Measurements from ENCODE around the gene MEDAG.

The MEDAG gene

DNA sequence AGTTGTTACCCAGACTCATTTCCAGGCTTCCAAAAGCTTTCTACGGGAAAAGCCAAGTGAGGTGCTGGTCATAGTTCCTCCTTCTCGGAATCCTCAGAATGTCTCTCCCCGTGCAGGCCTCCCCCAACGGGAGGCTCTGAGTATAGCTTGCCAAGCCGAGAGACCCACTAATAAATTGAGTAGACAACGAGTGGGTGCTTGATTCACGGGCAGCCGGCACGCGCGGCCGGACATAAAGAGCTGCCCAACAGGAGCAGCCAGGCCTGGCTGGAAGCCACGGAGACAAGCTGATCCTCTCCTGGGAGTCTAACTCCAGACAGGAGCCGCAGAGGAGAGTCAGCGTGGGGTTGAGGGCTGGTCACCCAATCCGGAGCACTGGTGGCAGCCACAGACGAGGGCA, 43.4 kb upstream of the MEDAG start:
- in situ Hi-C loops (cut with HindIII; ENCODE audit: low sequenced_read_pairs) = no loop called here
- peak; percentile 63 for DNase-seq (ENCODE audit: low read depth, low spot score)
- TF ChIP-seq, protein P1, sequence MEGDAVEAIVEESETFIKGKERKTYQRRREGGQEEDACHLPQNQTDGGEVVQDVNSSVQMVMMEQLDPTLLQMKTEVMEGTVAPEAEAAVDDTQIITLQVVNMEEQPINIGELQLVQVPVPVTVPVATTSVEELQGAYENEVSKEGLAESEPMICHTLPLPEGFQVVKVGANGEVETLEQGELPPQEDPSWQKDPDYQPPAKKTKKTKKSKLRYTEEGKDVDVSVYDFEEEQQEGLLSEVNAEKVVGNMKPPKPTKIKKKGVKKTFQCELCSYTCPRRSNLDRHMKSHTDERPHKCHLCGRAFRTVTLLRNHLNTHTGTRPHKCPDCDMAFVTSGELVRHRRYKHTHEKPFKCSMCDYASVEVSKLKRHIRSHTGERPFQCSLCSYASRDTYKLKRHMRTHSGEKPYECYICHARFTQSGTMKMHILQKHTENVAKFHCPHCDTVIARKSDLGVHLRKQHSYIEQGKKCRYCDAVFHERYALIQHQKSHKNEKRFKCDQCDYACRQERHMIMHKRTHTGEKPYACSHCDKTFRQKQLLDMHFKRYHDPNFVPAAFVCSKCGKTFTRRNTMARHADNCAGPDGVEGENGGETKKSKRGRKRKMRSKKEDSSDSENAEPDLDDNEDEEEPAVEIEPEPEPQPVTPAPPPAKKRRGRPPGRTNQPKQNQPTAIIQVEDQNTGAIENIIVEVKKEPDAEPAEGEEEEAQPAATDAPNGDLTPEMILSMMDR (IDR thresholded peaks at IDR 0.05; ENCODE audit: low read depth, low read length) = no peak
- no peak overlapping the region for H3K4me3 ChIP-seq (ENCODE audit: low read depth, low read length)

DNA sequence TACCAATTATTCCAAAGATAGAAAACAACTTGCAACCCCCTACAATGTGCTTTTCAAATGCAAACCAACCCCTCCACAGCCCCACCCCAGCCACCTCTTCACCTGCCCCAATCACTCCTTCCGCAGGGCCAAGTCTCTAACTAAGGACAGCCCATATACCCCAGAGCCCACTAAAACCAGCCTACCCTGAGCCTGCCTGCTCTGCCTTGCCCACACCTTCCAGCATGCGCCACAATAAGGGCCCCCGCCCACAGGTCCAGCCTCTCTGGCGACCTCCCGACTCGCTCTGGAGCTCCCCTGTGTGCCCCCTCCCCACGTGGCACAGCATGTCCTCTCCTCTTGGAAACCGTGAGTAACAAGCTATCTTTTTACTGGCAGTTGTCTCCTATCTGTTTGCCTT, 42.8 kb upstream of the MEDAG start:
- TF ChIP-seq, protein P1 (IDR thresholded peaks at IDR 0.05; ENCODE audit: low read depth, low read length) = no peak
- DNase-seq (ENCODE audit: low read depth, low spot score) = no peak
- in situ Hi-C loops (cut with HindIII; ENCODE audit: low sequenced_read_pairs) = no loop called here
- H3K4me3 ChIP-seq (ENCODE audit: low read depth, low read length) = no peak overlapping the region

DNA sequence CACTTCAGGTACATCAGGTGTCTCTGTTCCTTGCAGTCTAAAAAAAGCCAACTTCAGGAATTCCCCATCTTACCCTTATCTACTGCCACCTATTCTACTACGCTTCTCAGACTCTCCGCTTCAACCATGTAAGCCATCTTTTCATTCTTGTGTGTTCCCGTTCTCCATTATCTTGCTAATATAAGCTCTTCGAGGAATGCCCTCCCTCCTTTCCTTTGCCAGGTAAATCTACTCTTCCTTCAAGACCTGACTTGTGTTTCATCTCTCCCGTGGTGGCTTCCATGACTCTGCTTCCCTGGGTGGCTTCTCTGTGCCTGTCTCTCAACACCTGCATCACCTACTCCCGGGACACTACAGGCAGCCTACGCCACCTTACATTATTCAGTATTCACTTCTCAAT, 42.3 kb upstream of the MEDAG start:
- in situ Hi-C loops (cut with HindIII; ENCODE audit: low sequenced_read_pairs) = no loop called here
- no peak for DNase-seq (ENCODE audit: low read depth, low spot score)
- TF ChIP-seq, protein P1 (IDR thresholded peaks at IDR 0.05; ENCODE audit: low read depth, low read length) = no peak
- H3K4me3 ChIP-seq (ENCODE audit: low read depth, low read length) = no peak overlapping the region

DNA sequence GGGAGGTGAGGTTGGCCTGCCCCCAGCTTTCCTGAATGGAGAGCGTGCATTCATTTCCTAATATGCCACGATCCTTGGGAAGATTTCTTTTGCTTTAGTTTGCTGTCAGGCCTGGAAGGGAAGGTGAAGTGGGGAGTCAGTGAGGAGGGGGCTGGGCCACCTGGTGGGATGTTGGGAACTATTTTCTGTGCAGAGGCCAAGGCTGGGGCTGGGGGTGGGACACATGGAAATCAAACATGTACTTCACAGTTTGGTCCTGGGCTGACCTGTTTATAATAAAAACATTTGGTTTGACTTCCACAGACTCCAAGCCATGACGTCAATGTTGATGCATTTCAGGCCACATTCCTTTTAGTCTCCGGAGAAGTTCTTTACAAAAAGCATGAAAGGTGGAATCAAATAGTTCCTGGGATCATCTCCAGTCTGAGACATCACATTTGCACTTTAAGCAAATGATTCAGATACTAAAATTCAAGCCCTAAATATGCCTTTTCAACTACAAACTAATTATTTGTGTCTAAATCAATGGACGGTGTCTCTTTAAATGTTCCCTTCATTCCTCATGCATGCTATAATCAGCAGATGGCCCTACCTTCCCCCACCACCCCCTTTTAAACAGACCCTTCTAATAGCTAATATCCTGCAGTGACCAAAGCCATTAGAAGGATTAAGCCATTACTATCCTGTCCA, 41.5 kb upstream of the MEDAG start:
- peak; percentile 98 for DNase-seq (ENCODE audit: low read depth, low spot score)
- in situ Hi-C loops (cut with HindIII; ENCODE audit: low sequenced_read_pairs) = no loop called here

DNA sequence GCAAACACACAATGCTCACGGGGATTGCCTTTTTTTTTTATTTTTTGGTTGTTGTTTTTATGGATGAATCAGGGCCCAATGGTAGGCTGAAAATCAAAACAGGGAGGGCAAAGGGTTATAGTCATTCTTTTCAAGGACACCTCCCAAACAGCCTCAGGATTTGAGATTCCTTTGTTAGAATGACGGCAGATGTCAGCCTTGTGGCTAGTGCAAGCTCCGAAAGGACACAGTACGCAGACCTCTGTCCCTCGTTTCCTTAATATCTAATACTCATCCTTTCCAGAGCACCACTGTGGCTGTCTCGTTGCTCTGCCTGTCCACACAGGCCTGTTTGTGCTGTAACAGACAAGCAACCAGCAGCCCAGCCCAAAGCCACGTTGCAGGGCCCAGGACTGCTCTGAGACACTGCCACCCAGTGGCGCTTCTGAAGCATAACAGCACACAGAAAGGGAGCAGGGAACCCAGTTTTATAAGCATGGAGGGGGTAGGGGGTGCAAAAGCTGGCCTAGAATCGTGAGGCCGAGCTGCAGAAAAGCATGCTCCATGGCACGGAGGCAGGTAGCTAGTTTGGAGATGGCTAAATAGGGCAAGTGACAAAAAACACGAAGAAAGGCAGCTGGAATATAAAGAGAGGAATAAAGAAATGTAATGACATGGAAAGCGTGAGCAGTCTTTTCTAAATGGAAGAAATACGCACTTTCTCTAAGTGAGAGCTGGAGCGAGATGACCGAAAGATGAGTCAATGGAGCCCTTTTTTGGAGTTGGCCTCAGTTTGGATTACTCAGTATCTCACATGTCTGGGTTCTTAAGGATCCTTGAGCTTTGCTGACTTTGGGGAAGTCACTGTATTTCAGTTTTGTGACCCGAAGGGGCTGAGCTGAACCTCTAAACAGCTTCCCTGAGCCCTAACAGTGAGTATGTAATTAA, 40.7 kb upstream of the MEDAG start:
- H3K4me3 ChIP-seq (ENCODE audit: low read depth, low read length) = no peak overlapping the region
- DNase-seq (ENCODE audit: low read depth, low spot score) = peak; percentile 96
- in situ Hi-C loops (cut with HindIII; ENCODE audit: low sequenced_read_pairs) = no loop called here
- TF ChIP-seq, protein P1 (IDR thresholded peaks at IDR 0.05; ENCODE audit: low read depth, low read length) = peak; percentile 92

More for the DNA sequence above, 41.5 kb upstream of the MEDAG start:
- TF ChIP-seq, protein P1 (IDR thresholded peaks at IDR 0.05; ENCODE audit: low read depth, low read length) = no peak
- no peak overlapping the region for H3K4me3 ChIP-seq (ENCODE audit: low read depth, low read length)

DNA sequence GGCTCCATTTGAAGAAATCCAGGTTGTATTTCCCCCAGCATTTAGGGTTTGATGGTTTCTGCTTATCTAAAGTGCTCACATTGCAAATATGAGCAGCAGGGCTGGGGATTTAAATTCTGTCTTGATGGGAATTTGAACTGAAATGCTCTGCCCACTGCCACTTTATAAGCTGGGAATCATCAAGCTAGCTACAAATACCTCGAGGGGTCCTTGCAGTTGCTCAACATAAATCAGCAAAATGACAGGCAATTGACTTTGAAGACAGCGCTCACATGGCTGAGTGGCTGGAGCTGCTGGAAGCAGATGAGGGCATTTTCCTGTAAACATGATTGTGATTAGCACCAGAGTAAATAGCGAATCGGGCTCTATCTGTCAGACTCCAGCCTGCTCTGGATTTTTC, 39.4 kb upstream of the MEDAG start:
- in situ Hi-C loops (cut with HindIII; ENCODE audit: low sequenced_read_pairs) = no loop called here
- TF ChIP-seq, protein P1 (IDR thresholded peaks at IDR 0.05; ENCODE audit: low read depth, low read length) = no peak
- DNase-seq (ENCODE audit: low read depth, low spot score) = no peak
- no peak overlapping the region for H3K4me3 ChIP-seq (ENCODE audit: low read depth, low read length)

Measured in astrocyte of the spinal cord (primary cell).